Keratinocyte (primary cell): ENCODE data around the gene ITSN1. TPM values are rescaled to one million over a fixed set of nuclear protein-coding genes. Genes with fewer than 3 reads are reported as not detected.

Source experiments
- DNase-seq: peaks from one replicate; pipeline ENCODE4 v3.0.0-alpha.2; 2011; ENCODE audit warnings: low read depth, missing footprints, low spot score
- FAIRE-seq: peaks from 2 replicates; lab custom pipeline; 2011; peaks lifted over from hg19 to GRCh38; lab: Jason Lieb, UNC
- H2AFZ ChIP-seq: 2 replicates; pipeline ENCODE4 v1.6.0; 2012; ENCODE audit warnings: low read length, control low read depth, inconsistent platforms; ENCODE audit not compliant: control insufficient read depth
- H3K27ac ChIP-seq: 2 replicates; pipeline ENCODE4 v1.5.1; 2011; ENCODE audit warnings: low read length; ENCODE audit not compliant: control insufficient read depth, insufficient read depth
- H3K27me3 ChIP-seq: 3 replicates; pipeline ENCODE4 v1.6.0; 2011; ENCODE audit warnings: low read length; ENCODE audit not compliant: control insufficient read depth, insufficient read depth; ENCODE audit errors: extremely low read depth
- H3K36me3 ChIP-seq, 2 experiments: 2 replicates in 1 of 2; 3 replicates in 1 of 2; pipeline ENCODE4 v1.5.1; 2011; ENCODE audit warnings: low read length in 2 of 2, mild to moderate bottlenecking in 1 of 2; ENCODE audit not compliant: control insufficient read depth in 2 of 2, insufficient read depth in 2 of 2; ENCODE audit errors: extremely low read depth in 1 of 2
- H3K4me1 ChIP-seq: 3 replicates; pipeline ENCODE4 v1.5.1; 2011; ENCODE audit warnings: low read length; ENCODE audit not compliant: control insufficient read depth, insufficient read depth; ENCODE audit errors: extremely low read depth
- H3K4me2 ChIP-seq: 3 replicates; pipeline ENCODE4 v1.6.0; 2011; ENCODE audit warnings: low read depth, low read length; ENCODE audit not compliant: control insufficient read depth, insufficient read depth; ENCODE audit errors: extremely low read depth
- H3K4me3 ChIP-seq, 3 experiments: fragments of 200-600 bp in 1 of 3; sonication (generic) in 1 of 3; 2 replicates in 2 of 3; 3 replicates in 1 of 3; pipeline ENCODE4 v1.5.1; 2011 to 2016; ENCODE audit warnings: low read length in 3 of 3, mild to moderate bottlenecking in 3 of 3, control low read depth in 2 of 3, inconsistent platforms in 1 of 3, low read depth in 1 of 3, mixed read lengths in 1 of 3, mixed run types in 1 of 3, moderate library complexity in 1 of 3; ENCODE audit not compliant: control insufficient read depth in 2 of 3, insufficient read depth in 2 of 3; ENCODE audit errors: extremely low read depth in 1 of 3
- H3K79me2 ChIP-seq: 2 replicates; pipeline ENCODE4 v1.6.0; 2012; ENCODE audit warnings: low read length; ENCODE audit not compliant: control insufficient read depth, insufficient read depth
- H3K9ac ChIP-seq: 3 replicates; pipeline ENCODE4 v1.6.0; 2011; ENCODE audit warnings: low read length; ENCODE audit not compliant: control insufficient read depth, insufficient read depth; ENCODE audit errors: extremely low read depth
- H3K9me1 ChIP-seq: 3 replicates; pipeline ENCODE4 v1.6.0; 2011; ENCODE audit warnings: low read length; ENCODE audit not compliant: control insufficient read depth, insufficient read depth; ENCODE audit errors: extremely low read depth
- H3K9me3 ChIP-seq: 2 replicates; pipeline ENCODE4 v1.5.1; 2012; ENCODE audit warnings: low read depth, low read length; ENCODE audit not compliant: control insufficient read depth
- H4K20me1 ChIP-seq: 3 replicates; pipeline ENCODE4 v1.6.0; 2011; ENCODE audit warnings: low read length; ENCODE audit not compliant: control insufficient read depth, insufficient read depth; ENCODE audit errors: extremely low read depth
- EZH2 ChIP-seq: IDR thresholded peaks from one replicate; pipeline ENCODE4 v1.6.1; 2012; ENCODE audit warnings: inconsistent platforms, mild to moderate bottlenecking, low read length, moderate library complexity
- dilution Hi-C: fragments of 300-500 bp; cut with MboI; formaldehyde crosslinking; loops from one replicate; pipeline ENCODE4 v1.7.0; 2020; ENCODE audit warnings: low sequenced_read_pairs; ENCODE audit not compliant: extremely low pct_ligation_motif_present
- polyA plus RNA-seq, 5 experiments: library from polyadenylated mRNA; depleted of rRNA in 3 of 5; stranded (reverse) in 3 of 5; stranded (forward) in 1 of 5; unstranded in 1 of 5; fragments of >200 nt; gene quantifications; 1 replicate in 1 of 5; 2 replicates in 3 of 5; 3 replicates in 1 of 5; pipeline versions ENCODE4 v1.2.1 to v1.2.3, GENCODE V29; 2011 to 2012; ENCODE audit warnings: missing spikeins in 2 of 5, low read depth in 1 of 5, low replicate concordance in 1 of 5
- TF ChIP-seq, protein P1 (sequence below), 3 experiments: IDR thresholded peaks in 1 of 3; conservative IDR thresholded peaks in 1 of 3; optimal IDR thresholded peaks in 1 of 3; 2 replicates in 2 of 3; 3 replicates in 1 of 3; pipeline versions ENCODE3 to v1.5.1; 2011; ENCODE audit warnings: low read length in 3 of 3, mild to moderate bottlenecking in 3 of 3, moderate library complexity in 2 of 3, control low read depth in 1 of 3, inconsistent platforms in 1 of 3; ENCODE audit not compliant: insufficient read depth in 2 of 3; ENCODE audit errors: extremely low read depth in 1 of 3

ITSN1 gene
- polyA plus RNA-seq, 1 donor (not counting 4 experiments of a cell fraction or from before 2014, with no cell fraction given): 34.3 TPM

DNA sequence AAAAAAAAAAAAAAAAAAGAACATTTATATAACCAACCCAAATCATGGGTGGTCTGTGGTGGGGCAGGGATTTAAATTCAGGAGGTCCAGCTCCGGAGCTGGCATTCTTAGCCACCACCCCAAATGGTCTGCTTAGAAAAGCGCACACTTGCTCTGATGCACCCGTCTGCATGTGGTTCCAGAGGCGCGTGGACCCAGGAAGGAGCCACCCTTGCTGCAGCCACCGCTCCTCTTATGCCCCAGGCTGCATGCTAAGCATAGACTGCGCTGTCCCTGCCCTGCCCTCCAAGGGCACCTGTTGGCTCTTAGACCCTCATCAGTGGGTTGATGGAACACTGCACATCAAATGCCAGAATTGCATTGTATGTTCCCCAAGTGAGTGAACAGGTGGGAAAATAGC is 231.9 kb downstream of the ITSN1 start:
- DNase-seq (no peak), FAIRE-seq (no peak)
- Histone ChIP-seq H3K9me1 (no peaks in the 10 kb centered on the region), H3K36me3 (no peaks in the 10 kb centered on the region), H3K9me3 (no peaks in the 10 kb centered on the region), H3K4me2 (no peak overlapping the region), H3K4me1 (no peaks in the 10 kb centered on the region), H3K79me2 (no peaks in the 10 kb centered on the region), H3K27ac (no peak overlapping the region), H3K27me3 (no peaks in the 10 kb centered on the region), H4K20me1 (no peaks in the 10 kb centered on the region), H3K9ac (no peak overlapping the region), H3K4me3 (no peak overlapping the region), H2AFZ (no peak overlapping the region)
- dilution Hi-C loops: no loop called here
- TF ChIP-seq, protein P1, sequence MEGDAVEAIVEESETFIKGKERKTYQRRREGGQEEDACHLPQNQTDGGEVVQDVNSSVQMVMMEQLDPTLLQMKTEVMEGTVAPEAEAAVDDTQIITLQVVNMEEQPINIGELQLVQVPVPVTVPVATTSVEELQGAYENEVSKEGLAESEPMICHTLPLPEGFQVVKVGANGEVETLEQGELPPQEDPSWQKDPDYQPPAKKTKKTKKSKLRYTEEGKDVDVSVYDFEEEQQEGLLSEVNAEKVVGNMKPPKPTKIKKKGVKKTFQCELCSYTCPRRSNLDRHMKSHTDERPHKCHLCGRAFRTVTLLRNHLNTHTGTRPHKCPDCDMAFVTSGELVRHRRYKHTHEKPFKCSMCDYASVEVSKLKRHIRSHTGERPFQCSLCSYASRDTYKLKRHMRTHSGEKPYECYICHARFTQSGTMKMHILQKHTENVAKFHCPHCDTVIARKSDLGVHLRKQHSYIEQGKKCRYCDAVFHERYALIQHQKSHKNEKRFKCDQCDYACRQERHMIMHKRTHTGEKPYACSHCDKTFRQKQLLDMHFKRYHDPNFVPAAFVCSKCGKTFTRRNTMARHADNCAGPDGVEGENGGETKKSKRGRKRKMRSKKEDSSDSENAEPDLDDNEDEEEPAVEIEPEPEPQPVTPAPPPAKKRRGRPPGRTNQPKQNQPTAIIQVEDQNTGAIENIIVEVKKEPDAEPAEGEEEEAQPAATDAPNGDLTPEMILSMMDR (optimal IDR thresholded peaks at IDR 0.05 in 1 of 3, IDR thresholded peaks at IDR 0.05 in 1 of 3, conservative IDR thresholded peaks at IDR 0.05 in 1 of 3; ENCODE audit: extremely low read depth in 1 of 3, insufficient read depth in 2 of 3, low read length in 3 of 3): no peak
- TF ChIP-seq EZH2: no peak

DNA sequence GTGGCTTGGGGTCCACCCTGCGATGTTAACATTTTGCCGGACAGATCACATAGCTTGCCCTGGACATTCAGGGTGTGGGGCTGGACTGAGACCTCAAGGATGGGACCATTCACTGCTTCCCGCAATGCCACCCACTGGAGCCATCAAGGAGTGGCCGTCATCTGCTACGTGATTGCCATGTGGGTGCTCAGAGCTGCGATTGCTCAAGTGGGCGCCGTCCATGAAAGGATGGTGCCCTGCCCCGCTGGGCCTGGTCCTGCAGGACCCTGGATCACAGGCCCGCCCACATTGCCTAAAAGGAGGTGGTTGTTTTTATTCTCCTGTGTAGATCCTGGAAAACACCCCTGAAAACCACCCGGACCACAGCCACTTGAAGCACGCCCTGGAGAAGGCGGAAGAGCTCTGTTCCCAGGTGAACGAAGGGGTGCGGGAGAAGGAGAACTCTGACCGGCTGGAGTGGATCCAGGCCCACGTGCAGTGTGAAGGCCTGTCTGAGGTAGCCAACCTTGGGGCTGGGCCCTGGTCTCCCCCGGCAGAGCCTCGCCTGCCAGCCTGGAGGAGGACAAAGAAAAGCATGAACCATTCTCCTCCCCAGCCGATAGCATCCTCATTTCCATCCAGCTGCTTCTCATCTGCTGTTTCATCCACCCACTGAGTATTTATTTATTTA is 232.9 kb downstream of the ITSN1 start:
- dilution Hi-C loops: no loop called here
- no peak for FAIRE-seq
- H3K9me3 ChIP-seq: no peaks in the 10 kb centered on the region

More for the DNA sequence above, 232.9 kb downstream of the ITSN1 start:
- H3K9me1 ChIP-seq: no peaks in the 10 kb centered on the region
- TF ChIP-seq EZH2: no peak
- TF ChIP-seq, protein P1 (optimal IDR thresholded peaks at IDR 0.05 in 1 of 3, IDR thresholded peaks at IDR 0.05 in 1 of 3, conservative IDR thresholded peaks at IDR 0.05 in 1 of 3; ENCODE audit: extremely low read depth in 1 of 3, insufficient read depth in 2 of 3, low read length in 3 of 3): no peak
- no peaks in the 10 kb centered on the region for H3K79me2 ChIP-seq
- H3K9ac ChIP-seq: no peak overlapping the region
- H3K4me3 ChIP-seq: no peak overlapping the region
- H4K20me1 ChIP-seq: no peaks in the 10 kb centered on the region
- no peaks in the 10 kb centered on the region for H3K27me3 ChIP-seq
- no peak overlapping the region for H3K4me2 ChIP-seq
- no peaks in the 10 kb centered on the region for H3K4me1 ChIP-seq
- no peak for DNase-seq
- no peak overlapping the region for H3K27ac ChIP-seq
- H3K36me3 ChIP-seq: no peaks in the 10 kb centered on the region
- no peak overlapping the region for H2AFZ ChIP-seq
